ENCODE measurements around the gene AMIGO1. TPM values are rescaled to one million over a fixed set of nuclear protein-coding genes. Genes with fewer than 3 reads are reported as not detected.

Gene AMIGO1
- total RNA-seq, 1 donor from 2014 or later = 5.4 TPM

DNA sequence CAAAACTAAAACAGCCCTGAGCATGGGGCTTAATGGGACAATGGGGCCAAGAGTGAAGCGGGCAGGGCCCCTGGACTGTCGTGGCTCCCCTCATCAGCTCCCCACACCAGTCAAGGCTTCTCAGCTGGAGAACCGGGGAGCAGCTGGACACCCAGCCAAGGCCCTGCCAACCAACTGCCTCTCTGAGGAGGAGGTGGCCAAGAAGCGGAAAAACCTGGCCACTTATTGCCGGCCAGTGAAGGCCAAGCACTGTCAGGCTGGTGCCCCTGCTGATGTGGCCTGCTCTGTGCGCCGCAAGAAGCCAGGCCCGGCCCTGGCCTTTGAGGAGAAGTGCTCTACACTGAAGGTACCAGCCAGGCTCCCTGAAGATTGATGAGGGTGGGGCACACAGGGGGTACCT lies 18.2 kb downstream of the AMIGO1 start:
- Mint-ChIP-seq H3K9me3 (ENCODE audit: unreplicated experiment) (no peaks in the 10 kb centered on the region), H3K27me3 (ENCODE audit: unreplicated experiment) (no peaks in the 10 kb centered on the region), H3K27ac (ENCODE audit: unreplicated experiment) (no peak overlapping the region), H3K4me1 (ENCODE audit: unreplicated experiment) (peaks cover 27% of the 10 kb centered on the region), H3K4me3 (ENCODE audit: unreplicated experiment) (no peak overlapping the region), H3K36me3 (ENCODE audit: unreplicated experiment) (peaks cover 10% of the 10 kb centered on the region)
- TF ChIP-seq, protein P1, sequence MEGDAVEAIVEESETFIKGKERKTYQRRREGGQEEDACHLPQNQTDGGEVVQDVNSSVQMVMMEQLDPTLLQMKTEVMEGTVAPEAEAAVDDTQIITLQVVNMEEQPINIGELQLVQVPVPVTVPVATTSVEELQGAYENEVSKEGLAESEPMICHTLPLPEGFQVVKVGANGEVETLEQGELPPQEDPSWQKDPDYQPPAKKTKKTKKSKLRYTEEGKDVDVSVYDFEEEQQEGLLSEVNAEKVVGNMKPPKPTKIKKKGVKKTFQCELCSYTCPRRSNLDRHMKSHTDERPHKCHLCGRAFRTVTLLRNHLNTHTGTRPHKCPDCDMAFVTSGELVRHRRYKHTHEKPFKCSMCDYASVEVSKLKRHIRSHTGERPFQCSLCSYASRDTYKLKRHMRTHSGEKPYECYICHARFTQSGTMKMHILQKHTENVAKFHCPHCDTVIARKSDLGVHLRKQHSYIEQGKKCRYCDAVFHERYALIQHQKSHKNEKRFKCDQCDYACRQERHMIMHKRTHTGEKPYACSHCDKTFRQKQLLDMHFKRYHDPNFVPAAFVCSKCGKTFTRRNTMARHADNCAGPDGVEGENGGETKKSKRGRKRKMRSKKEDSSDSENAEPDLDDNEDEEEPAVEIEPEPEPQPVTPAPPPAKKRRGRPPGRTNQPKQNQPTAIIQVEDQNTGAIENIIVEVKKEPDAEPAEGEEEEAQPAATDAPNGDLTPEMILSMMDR (IDR thresholded peaks at IDR 0.05) = no peak
- DNase-seq (ENCODE audit: extremely low spot score, unreplicated experiment) = no peak

DNA sequence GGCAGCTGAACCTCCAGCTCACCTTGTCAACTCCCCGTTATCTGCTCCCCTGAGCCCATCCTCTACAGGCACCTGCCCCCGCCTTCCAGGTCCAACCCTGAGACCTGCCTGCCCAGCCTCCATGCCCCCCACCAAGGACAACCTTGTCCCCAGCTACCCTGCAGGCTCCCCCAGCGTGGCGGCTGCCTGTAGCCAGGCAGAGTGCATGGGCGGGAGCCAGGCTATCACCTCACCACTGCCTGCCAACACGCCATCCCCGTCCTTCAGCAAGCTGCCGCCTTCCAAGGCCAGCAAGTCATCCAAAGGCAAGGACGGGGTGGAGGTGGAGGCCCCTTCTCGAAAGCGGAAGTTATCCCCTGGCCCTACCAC lies 18.6 kb downstream of the AMIGO1 start:
- Mint-ChIP-seq H3K27me3 (ENCODE audit: unreplicated experiment) (no peaks in the 10 kb centered on the region), H3K4me3 (ENCODE audit: unreplicated experiment) (no peak overlapping the region)

DNA sequence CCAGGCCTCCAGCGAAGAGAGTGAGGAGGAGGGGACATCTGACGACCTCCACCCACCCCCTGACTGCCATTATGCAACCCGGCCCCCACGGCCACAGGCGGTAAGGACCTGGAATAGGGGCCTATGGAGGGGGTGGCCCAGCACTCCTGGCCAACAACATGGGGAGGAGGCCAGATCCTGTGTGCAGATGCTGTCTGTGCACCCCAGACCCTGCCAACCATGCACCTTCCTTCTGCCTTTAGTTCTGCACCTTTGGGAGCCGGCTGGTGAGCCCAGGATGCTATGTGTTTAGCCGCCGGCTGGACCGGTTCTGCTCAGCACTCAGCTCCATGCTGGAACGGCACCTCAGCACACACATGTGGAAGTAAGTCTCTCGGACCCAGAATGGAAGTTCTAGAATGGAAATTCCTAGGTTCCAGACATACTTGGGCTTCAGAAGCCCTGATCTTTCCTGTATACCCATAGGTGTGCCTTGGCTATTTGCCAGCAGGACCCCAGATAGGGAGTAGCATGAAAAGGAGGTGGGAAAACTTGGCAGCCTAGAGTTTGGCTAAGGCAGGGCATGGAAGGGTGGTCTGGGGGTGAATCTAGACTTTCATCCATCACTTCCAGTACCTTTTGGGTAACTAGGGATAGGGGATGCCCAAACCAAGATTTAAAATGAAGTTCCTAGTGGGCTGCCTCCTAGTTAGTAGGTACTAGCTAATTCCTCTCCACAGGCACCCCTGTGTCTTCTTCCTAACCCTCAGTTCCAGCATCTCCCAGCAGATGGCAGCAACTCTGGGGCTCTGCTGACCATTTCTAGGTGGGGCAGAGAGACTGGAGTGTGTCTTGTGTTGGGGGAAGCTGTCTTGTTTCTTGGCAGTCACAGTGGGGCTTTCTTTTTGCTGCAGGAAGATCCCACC lies 19.2 kb downstream of the AMIGO1 start:
- H3K27me3 Mint-ChIP-seq (ENCODE audit: unreplicated experiment) = no peaks in the 10 kb centered on the region
- peak; percentile 89 for DNase-seq (ENCODE audit: extremely low spot score, unreplicated experiment)
- H3K27ac Mint-ChIP-seq (ENCODE audit: unreplicated experiment) = no peak overlapping the region
- H3K4me3 Mint-ChIP-seq (ENCODE audit: unreplicated experiment) = no peak overlapping the region
- TF ChIP-seq, protein P1 (IDR thresholded peaks at IDR 0.05) = peak; percentile 82
- no peaks in the 10 kb centered on the region for H3K9me3 Mint-ChIP-seq (ENCODE audit: unreplicated experiment)
- H3K4me1 Mint-ChIP-seq (ENCODE audit: unreplicated experiment) = peaks cover 24% of the 10 kb centered on the region
- H3K36me3 Mint-ChIP-seq (ENCODE audit: unreplicated experiment) = peaks cover 6% of the 10 kb centered on the region

More for the DNA sequence above, 18.6 kb downstream of the AMIGO1 start:
- peaks cover 7% of the 10 kb centered on the region for H3K36me3 Mint-ChIP-seq (ENCODE audit: unreplicated experiment)
- TF ChIP-seq, protein P1 (IDR thresholded peaks at IDR 0.05) = no peak
- peaks cover 27% of the 10 kb centered on the region for H3K4me1 Mint-ChIP-seq (ENCODE audit: unreplicated experiment)
- no peaks in the 10 kb centered on the region for H3K9me3 Mint-ChIP-seq (ENCODE audit: unreplicated experiment)
- DNase-seq (ENCODE audit: extremely low spot score, unreplicated experiment) = no peak
- no peak overlapping the region for H3K27ac Mint-ChIP-seq (ENCODE audit: unreplicated experiment)

DNA sequence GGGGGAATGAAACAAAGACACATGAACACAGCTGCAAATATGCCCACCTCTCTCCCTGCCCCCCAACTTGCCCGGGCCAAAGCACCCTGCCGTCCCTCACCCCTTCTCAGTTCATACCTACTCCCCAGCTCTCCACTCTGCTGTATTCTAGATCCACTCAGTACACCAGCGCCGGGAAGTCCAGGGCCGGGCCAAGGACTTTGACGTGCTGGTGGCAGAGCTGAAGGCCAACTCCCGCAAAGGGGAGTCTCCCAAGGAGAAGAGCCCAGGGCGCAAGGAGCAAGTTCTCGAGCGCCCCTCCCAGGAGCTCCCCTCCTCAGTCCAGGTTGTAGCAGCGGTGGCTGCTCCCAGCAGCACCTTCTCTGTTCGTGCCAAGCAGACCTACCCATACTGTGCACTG lies 20.8 kb downstream of the AMIGO1 start:
- H3K27ac Mint-ChIP-seq (ENCODE audit: unreplicated experiment) = no peak overlapping the region
- H3K9me3 Mint-ChIP-seq (ENCODE audit: unreplicated experiment) = no peaks in the 10 kb centered on the region

DNA sequence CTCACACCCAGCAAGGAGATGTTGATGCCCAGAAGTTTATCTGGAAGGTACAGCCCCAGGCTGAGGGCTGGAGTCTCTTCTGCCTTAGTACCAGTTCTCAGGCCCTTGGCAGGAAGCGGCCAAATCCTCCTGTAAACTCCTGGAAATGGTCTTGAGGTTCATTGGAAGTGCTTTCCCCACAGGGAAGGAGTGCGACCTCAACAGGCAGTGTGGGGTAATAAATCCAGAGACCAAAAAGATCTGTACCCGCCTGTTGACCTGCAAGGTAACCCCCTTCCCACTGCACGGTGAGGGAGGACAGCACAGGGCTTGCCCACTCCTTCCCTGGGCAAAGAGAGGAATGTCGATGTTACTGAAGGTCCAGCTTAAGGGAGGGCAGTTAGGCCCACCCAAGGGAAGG lies 21.3 kb downstream of the AMIGO1 start:
- peaks cover 21% of the 10 kb centered on the region for H3K4me1 Mint-ChIP-seq (ENCODE audit: unreplicated experiment)

More for the DNA sequence above, 20.8 kb downstream of the AMIGO1 start:
- peaks cover 22% of the 10 kb centered on the region for H3K4me1 Mint-ChIP-seq (ENCODE audit: unreplicated experiment)
- H3K4me3 Mint-ChIP-seq (ENCODE audit: unreplicated experiment) = no peak overlapping the region
- no peak for DNase-seq (ENCODE audit: extremely low spot score, unreplicated experiment)
- TF ChIP-seq, protein P1 (IDR thresholded peaks at IDR 0.05) = no peak
- H3K27me3 Mint-ChIP-seq (ENCODE audit: unreplicated experiment) = no peaks in the 10 kb centered on the region
- peaks cover 6% of the 10 kb centered on the region for H3K36me3 Mint-ChIP-seq (ENCODE audit: unreplicated experiment)

More for the DNA sequence above, 21.3 kb downstream of the AMIGO1 start:
- no peaks in the 10 kb centered on the region for H3K9me3 Mint-ChIP-seq (ENCODE audit: unreplicated experiment)
- TF ChIP-seq, protein P1 (IDR thresholded peaks at IDR 0.05) = no peak
- no peak overlapping the region for H3K4me3 Mint-ChIP-seq (ENCODE audit: unreplicated experiment)
- H3K36me3 Mint-ChIP-seq (ENCODE audit: unreplicated experiment) = peaks cover 6% of the 10 kb centered on the region
- H3K27ac Mint-ChIP-seq (ENCODE audit: unreplicated experiment) = no peak overlapping the region
- DNase-seq (ENCODE audit: extremely low spot score, unreplicated experiment) = no peak
- H3K27me3 Mint-ChIP-seq (ENCODE audit: unreplicated experiment) = no peaks in the 10 kb centered on the region
